Osteocyte (in vitro differentiated cells): Measurements from ENCODE around the gene SIGLEC14. TPM values are rescaled to one million over a fixed set of nuclear protein-coding genes. Genes with fewer than 3 reads are reported as not detected.
A peak's percentile ranks its signal among the peaks of the same experiment; 100 is the strongest.

ENCODE experiments used
- DNase-seq: peaks from one replicate; pipeline ENCODE4 v3.0.0; 2021; ENCODE audit warnings: mixed read lengths; ENCODE audit not compliant: unreplicated experiment; ENCODE audit errors: extremely low spot score
- H3K27ac Mint-ChIP-seq: one replicate; pipeline ENCODE4 v1.8.0; 2021; ENCODE audit warnings: mild to moderate bottlenecking, mixed read lengths; ENCODE audit not compliant: unreplicated experiment
- H3K27me3 Mint-ChIP-seq: one replicate; pipeline ENCODE4 v1.8.0; 2021; ENCODE audit warnings: mixed read lengths; ENCODE audit not compliant: unreplicated experiment
- H3K36me3 Mint-ChIP-seq: one replicate; pipeline ENCODE4 v1.8.0; 2021; ENCODE audit warnings: mixed read lengths; ENCODE audit not compliant: unreplicated experiment
- H3K4me1 Mint-ChIP-seq: one replicate; pipeline ENCODE4 v1.8.0; 2021; ENCODE audit warnings: mixed read lengths; ENCODE audit not compliant: unreplicated experiment
- H3K4me3 Mint-ChIP-seq: one replicate; pipeline ENCODE4 v1.8.0; 2021; ENCODE audit warnings: mild to moderate bottlenecking, moderate library complexity, mixed read lengths; ENCODE audit not compliant: unreplicated experiment
- H3K9me3 Mint-ChIP-seq: one replicate; pipeline ENCODE4 v1.8.0; 2021; ENCODE audit warnings: mixed read lengths; ENCODE audit not compliant: unreplicated experiment
- CTCF ChIP-seq: fragments of 200-600 bp; sonication (generic); IDR thresholded peaks from 2 replicates; pipeline ENCODE4 v1.5.0; 2021; ENCODE audit warnings: antibody characterized with exemption, mild to moderate bottlenecking, moderate library complexity
- microRNA-seq: library from miRNA; unstranded; fragments of <30 nt; microRNA quantifications from one replicate; pipeline ENCODE4 v1.1.0, GENCODE V29; 2020; ENCODE audit not compliant: unreplicated experiment
- total RNA-seq: library from RNA; stranded (reverse); gene quantifications from 2 replicates; pipeline ENCODE4 v1.2.1, GENCODE V29; 2021

SIGLEC14 gene
- total RNA-seq, 1 donor from 2014 or later, result not detected

GRCh38 chr19:51594774-51595109, 51.9 kb downstream of the SIGLEC14 start:
- no peaks in the 10 kb centered on the region for H3K27me3 Mint-ChIP-seq
- peaks cover 8% of the 10 kb centered on the region for H3K9me3 Mint-ChIP-seq
- TF ChIP-seq CTCF, result no peak
- DNase-seq, result no peak
- H3K4me3 Mint-ChIP-seq, result peak overlapping the region; percentile 90
- H3K4me1 Mint-ChIP-seq, result peaks cover 22% of the 10 kb centered on the region
- peak overlapping the region; percentile 90 for H3K27ac Mint-ChIP-seq
- H3K36me3 Mint-ChIP-seq, result no peaks in the 10 kb centered on the region

- H3K27me3 Mint-ChIP-seq, result no peaks in the 10 kb centered on the region
- H3K4me1 Mint-ChIP-seq, result peaks cover 22% of the 10 kb centered on the region
- peak overlapping the region; percentile 90 for H3K4me3 Mint-ChIP-seq
- peak overlapping the region; percentile 90 for H3K27ac Mint-ChIP-seq
- peaks cover 12% of the 10 kb centered on the region for H3K9me3 Mint-ChIP-seq
- no peak for TF ChIP-seq CTCF
- H3K36me3 Mint-ChIP-seq, result peaks cover 3% of the 10 kb centered on the region
- peak; percentile 99 for DNase-seq
These were observed 52.5 kb downstream of the SIGLEC14 start for GRCh38 chr19:51593969-51594773.

GRCh38 chr19:51593138-51593890, 53.3 kb downstream of the SIGLEC14 start:
- Mint-ChIP-seq H3K27ac (peak overlapping the region; percentile 90), H3K9me3 (peaks cover 17% of the 10 kb centered on the region), H3K27me3 (no peaks in the 10 kb centered on the region), H3K4me1 (peaks cover 22% of the 10 kb centered on the region), H3K36me3 (peaks cover 3% of the 10 kb centered on the region), H3K4me3 (peak overlapping the region; percentile 90)
- no peak for TF ChIP-seq CTCF
- DNase-seq, result peak; percentile 75

Small RNA genes lying within 50 kb of the gene (microRNA-seq; reads per million reads assigned to microRNA genes)
- 7,182 reads per million, percentile 94 among the genes with 10 or more reads in this experiment for gene MIR125A
- gene MIR99B, result 19,728 reads per million, percentile 97 among the genes with 10 or more reads in this experiment
- 11,406 reads per million, percentile 96 among the genes with 10 or more reads in this experiment for gene MIRLET7E

Other genes with a start within 250 kb of the SIGLEC14 start
- not detected in 2 replicates for gene SIGLEC10, start 229.2 kb downstream of the SIGLEC14 start, total RNA-seq
- not detected in 2 replicates for gene SIGLEC8, start 188.4 kb downstream of the SIGLEC14 start, total RNA-seq
- gene CEACAM18, start 168.3 kb downstream of the SIGLEC14 start, total RNA-seq, result not detected in 2 replicates
- gene SIGLEC12, start 145.0 kb downstream of the SIGLEC14 start, total RNA-seq, result not detected in 2 replicates
- not detected in 2 replicates for gene SIGLEC6, start 115.2 kb downstream of the SIGLEC14 start, total RNA-seq
- gene ZNF175, start 75.5 kb downstream of the SIGLEC14 start, total RNA-seq, result 13.5 and 16.9 TPM in 2 replicates
- gene SIGLEC5, start 16.4 kb downstream of the SIGLEC14 start, total RNA-seq, result not detected in 2 replicates
- gene SPACA6, start 46.5 kb upstream of the SIGLEC14 start, total RNA-seq, result 32.2 and 36.9 TPM in 2 replicates
- not detected in 2 replicates for gene HAS1, start 77.2 kb upstream of the SIGLEC14 start, total RNA-seq
- not detected in 2 replicates for gene FPR1, start 105.1 kb upstream of the SIGLEC14 start, total RNA-seq
- not detected in 2 replicates for gene FPR2, start 114.4 kb upstream of the SIGLEC14 start, total RNA-seq
- not detected in 2 replicates for gene FPR3, start 148.3 kb upstream of the SIGLEC14 start, total RNA-seq
- 15.4 and 21.3 TPM in 2 replicates for gene ZNF577, start 241.1 kb upstream of the SIGLEC14 start, total RNA-seq